Measurements from ENCODE around the gene IL1B. TPM values are rescaled to one million over a fixed set of nuclear protein-coding genes. Genes with fewer than 3 reads are reported as not detected.

IL1B gene
- total and polyA plus RNA-seq, 2 of the 8 experiments (the other 6 are each of a cell fraction or from before 2014, with no cell fraction given), result not detected

DNA sequence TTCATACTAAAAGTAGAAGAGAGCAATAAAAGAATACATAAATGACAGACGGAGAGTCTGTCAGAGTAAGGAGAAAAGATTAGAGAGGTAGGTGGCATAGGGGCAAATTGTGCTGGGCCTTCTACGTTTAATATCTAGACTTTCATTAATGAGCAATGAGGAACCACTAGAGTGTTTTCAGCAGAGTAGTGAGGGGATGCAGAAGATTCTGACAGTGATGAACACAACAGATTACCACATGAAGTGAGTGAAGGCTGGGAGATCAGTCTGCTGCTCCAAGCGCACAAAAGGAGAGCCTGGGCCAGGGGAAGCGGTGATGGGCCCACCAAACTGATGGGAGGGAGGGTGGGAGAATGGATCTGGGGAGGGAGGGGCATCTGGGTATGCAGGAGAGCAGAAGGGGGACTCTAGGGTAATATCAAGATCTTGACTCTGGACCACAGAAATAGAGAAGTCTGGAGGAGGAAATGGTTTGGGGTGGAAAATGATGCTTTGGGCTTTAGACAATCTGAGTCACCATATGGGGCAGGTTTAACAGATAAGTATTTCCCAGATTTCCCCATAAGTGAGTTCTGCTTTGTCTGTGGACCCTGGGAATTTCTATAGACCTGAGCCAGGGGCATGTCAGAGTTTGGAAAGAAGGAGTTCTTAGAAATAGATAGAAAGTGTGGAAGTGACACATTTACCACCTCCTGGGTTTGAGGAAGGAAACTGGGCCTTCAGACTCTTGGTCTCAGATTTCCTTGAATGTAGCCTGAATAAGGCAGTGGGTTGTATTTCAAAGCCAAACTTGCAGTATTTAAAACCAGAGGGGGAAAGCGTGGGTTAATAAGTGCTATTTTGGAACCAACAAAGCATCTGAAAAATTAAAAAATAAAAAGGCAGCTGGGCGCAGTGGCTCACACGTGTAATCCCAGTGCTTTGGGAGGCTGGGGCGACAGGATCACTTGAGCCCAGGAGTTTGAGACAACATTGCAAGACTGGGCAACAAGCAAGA lies 37.3 kb downstream of the IL1B start (continued):
- TF ChIP-seq, protein P1, sequence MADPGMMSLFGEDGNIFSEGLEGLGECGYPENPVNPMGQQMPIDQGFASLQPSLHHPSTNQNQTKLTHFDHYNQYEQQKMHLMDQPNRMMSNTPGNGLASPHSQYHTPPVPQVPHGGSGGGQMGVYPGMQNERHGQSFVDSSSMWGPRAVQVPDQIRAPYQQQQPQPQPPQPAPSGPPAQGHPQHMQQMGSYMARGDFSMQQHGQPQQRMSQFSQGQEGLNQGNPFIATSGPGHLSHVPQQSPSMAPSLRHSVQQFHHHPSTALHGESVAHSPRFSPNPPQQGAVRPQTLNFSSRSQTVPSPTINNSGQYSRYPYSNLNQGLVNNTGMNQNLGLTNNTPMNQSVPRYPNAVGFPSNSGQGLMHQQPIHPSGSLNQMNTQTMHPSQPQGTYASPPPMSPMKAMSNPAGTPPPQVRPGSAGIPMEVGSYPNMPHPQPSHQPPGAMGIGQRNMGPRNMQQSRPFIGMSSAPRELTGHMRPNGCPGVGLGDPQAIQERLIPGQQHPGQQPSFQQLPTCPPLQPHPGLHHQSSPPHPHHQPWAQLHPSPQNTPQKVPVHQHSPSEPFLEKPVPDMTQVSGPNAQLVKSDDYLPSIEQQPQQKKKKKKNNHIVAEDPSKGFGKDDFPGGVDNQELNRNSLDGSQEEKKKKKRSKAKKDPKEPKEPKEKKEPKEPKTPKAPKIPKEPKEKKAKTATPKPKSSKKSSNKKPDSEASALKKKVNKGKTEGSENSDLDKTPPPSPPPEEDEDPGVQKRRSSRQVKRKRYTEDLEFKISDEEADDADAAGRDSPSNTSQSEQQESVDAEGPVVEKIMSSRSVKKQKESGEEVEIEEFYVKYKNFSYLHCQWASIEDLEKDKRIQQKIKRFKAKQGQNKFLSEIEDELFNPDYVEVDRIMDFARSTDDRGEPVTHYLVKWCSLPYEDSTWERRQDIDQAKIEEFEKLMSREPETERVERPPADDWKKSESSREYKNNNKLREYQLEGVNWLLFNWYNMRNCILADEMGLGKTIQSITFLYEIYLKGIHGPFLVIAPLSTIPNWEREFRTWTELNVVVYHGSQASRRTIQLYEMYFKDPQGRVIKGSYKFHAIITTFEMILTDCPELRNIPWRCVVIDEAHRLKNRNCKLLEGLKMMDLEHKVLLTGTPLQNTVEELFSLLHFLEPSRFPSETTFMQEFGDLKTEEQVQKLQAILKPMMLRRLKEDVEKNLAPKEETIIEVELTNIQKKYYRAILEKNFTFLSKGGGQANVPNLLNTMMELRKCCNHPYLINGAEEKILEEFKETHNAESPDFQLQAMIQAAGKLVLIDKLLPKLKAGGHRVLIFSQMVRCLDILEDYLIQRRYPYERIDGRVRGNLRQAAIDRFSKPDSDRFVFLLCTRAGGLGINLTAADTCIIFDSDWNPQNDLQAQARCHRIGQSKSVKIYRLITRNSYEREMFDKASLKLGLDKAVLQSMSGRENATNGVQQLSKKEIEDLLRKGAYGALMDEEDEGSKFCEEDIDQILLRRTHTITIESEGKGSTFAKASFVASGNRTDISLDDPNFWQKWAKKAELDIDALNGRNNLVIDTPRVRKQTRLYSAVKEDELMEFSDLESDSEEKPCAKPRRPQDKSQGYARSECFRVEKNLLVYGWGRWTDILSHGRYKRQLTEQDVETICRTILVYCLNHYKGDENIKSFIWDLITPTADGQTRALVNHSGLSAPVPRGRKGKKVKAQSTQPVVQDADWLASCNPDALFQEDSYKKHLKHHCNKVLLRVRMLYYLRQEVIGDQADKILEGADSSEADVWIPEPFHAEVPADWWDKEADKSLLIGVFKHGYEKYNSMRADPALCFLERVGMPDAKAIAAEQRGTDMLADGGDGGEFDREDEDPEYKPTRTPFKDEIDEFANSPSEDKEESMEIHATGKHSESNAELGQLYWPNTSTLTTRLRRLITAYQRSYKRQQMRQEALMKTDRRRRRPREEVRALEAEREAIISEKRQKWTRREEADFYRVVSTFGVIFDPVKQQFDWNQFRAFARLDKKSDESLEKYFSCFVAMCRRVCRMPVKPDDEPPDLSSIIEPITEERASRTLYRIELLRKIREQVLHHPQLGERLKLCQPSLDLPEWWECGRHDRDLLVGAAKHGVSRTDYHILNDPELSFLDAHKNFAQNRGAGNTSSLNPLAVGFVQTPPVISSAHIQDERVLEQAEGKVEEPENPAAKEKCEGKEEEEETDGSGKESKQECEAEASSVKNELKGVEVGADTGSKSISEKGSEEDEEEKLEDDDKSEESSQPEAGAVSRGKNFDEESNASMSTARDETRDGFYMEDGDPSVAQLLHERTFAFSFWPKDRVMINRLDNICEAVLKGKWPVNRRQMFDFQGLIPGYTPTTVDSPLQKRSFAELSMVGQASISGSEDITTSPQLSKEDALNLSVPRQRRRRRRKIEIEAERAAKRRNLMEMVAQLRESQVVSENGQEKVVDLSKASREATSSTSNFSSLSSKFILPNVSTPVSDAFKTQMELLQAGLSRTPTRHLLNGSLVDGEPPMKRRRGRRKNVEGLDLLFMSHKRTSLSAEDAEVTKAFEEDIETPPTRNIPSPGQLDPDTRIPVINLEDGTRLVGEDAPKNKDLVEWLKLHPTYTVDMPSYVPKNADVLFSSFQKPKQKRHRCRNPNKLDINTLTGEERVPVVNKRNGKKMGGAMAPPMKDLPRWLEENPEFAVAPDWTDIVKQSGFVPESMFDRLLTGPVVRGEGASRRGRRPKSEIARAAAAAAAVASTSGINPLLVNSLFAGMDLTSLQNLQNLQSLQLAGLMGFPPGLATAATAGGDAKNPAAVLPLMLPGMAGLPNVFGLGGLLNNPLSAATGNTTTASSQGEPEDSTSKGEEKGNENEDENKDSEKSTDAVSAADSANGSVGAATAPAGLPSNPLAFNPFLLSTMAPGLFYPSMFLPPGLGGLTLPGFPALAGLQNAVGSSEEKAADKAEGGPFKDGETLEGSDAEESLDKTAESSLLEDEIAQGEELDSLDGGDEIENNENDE (IDR thresholded peaks at IDR 0.05; ENCODE audit: insufficient replicate concordance, low read length), result no peak
- TF ChIP-seq RBBP5 (IDR thresholded peaks at IDR 0.05; ENCODE audit: borderline replicate concordance, low read depth, low read length) (no peak), RAD21 (IDR thresholded peaks at IDR 0.05 in 1 of 2, conservative IDR thresholded peaks at IDR 0.05 in 1 of 2; ENCODE audit: low read depth in 2 of 2, low read length in 2 of 2) (no peak), KDM1A (IDR thresholded peaks at IDR 0.05; ENCODE audit: borderline replicate concordance, low read length) (no peak)
- TF ChIP-seq, protein P2, sequence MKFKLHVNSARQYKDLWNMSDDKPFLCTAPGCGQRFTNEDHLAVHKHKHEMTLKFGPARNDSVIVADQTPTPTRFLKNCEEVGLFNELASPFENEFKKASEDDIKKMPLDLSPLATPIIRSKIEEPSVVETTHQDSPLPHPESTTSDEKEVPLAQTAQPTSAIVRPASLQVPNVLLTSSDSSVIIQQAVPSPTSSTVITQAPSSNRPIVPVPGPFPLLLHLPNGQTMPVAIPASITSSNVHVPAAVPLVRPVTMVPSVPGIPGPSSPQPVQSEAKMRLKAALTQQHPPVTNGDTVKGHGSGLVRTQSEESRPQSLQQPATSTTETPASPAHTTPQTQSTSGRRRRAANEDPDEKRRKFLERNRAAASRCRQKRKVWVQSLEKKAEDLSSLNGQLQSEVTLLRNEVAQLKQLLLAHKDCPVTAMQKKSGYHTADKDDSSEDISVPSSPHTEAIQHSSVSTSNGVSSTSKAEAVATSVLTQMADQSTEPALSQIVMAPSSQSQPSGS (IDR thresholded peaks at IDR 0.05; ENCODE audit: low read length), result no peak
- TF ChIP-seq, protein P3, sequence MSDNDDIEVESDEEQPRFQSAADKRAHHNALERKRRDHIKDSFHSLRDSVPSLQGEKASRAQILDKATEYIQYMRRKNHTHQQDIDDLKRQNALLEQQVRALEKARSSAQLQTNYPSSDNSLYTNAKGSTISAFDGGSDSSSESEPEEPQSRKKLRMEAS (IDR thresholded peaks at IDR 0.05), result no peak

Measured in H1 (cell line).